Natural killer cell (primary cell): ENCODE data around the gene EHMT1. TPM values are rescaled to one million over a fixed set of nuclear protein-coding genes. Genes with fewer than 3 reads are reported as not detected.

Experiments used
- ATAC-seq, 3 donors: fragments of 150-1000 bp in 2 of 3; fragments of 200-7000 bp in 1 of 3; cut with Tn5 transposase; 1 replicate in 1 of 3; 2 replicates in 2 of 3; pipeline ENCODE4 v1.10.0; 2021; ENCODE audit warnings: mild to moderate bottlenecking in 2 of 3, moderate library complexity in 2 of 3
- DNase-seq, 2 donors: peaks; one replicate each; pipeline versions ENCODE4 v3.0.0 to v3.0.0-alpha.2; 2013 to 2021; ENCODE audit warnings: mixed read lengths in 1 of 2
- H3K27ac ChIP-seq: one replicate; pipeline ENCODE4 v1.5.1; 2013; ENCODE audit warnings: mild to moderate bottlenecking, low read length
- H3K27me3 ChIP-seq: one replicate; pipeline ENCODE4 v1.6.1; 2013; ENCODE audit warnings: low read length; ENCODE audit not compliant: control insufficient read depth, insufficient read depth
- H3K36me3 ChIP-seq: one replicate; pipeline ENCODE4 v1.6.1; 2013; ENCODE audit warnings: low read length; ENCODE audit not compliant: control insufficient read depth, insufficient read depth
- H3K4me1 ChIP-seq: one replicate; pipeline ENCODE4 v1.6.1; 2013; ENCODE audit warnings: low read length; ENCODE audit not compliant: control insufficient read depth, insufficient read depth
- H3K4me3 ChIP-seq: one replicate; pipeline ENCODE4 v1.5.1; 2013; ENCODE audit warnings: low read length
- H3K9me3 ChIP-seq: one replicate; pipeline ENCODE4 v1.6.1; 2013; ENCODE audit warnings: low read length; ENCODE audit not compliant: control insufficient read depth, insufficient read depth
- H3K27ac Mint-ChIP-seq, 2 donors: one replicate each; pipeline ENCODE4 v1.8.0; 2022; ENCODE audit warnings: mild to moderate bottlenecking in 2 of 2, mixed read lengths in 2 of 2, moderate library complexity in 1 of 2
- H3K27me3 Mint-ChIP-seq, 2 donors: one replicate each; pipeline ENCODE4 v1.8.0; 2022; ENCODE audit warnings: low read depth in 2 of 2, mixed read lengths in 2 of 2
- H3K36me3 Mint-ChIP-seq: one replicate; pipeline ENCODE4 v1.8.0; 2022; ENCODE audit warnings: mixed read lengths
- H3K4me1 Mint-ChIP-seq, 2 donors: one replicate each; pipeline ENCODE4 v1.8.0; 2022; ENCODE audit warnings: mixed read lengths in 2 of 2
- H3K4me3 Mint-ChIP-seq: one replicate; pipeline ENCODE4 v1.8.0; 2022; ENCODE audit warnings: mild to moderate bottlenecking, moderate library complexity, mixed read lengths
- H3K9me3 Mint-ChIP-seq, 2 donors: one replicate each; pipeline ENCODE4 v1.8.0; 2022; ENCODE audit warnings: mixed read lengths in 2 of 2
- WGBS: methylation state at CpG from one replicate; pipeline ENCODE4 v1.1.7; 2013; ENCODE audit warnings: missing lambda C conversion rate; ENCODE audit not compliant: insufficient coverage; 5-methylcytosine and 5-hydroxymethylcytosine counted together
- intact Hi-C: fragments of 100-400 bp; cut with micrococcal nuclease; formaldehyde crosslinking; loops from one replicate; pipeline ENCODE4 v1.14.2; 2022
- total RNA-seq, 4 donors: library from RNA; stranded (reverse); fragments of 120-200 nt in 1 of 4; gene quantifications; one replicate each; pipeline versions ENCODE4 v1.2.3 to v1.2.4, GENCODE V29; 2013 to 2022
- TF ChIP-seq, protein P1 (sequence below): fragments of 200-600 bp; IDR thresholded peaks from one replicate; pipeline ENCODE4 v1.8.0; 2022; ENCODE audit warnings: antibody characterized with exemption

EHMT1 gene
- total RNA-seq, 3 donors from 2014 or later (not counting 1 experiment from before 2014, with no cell fraction given) = 173 to 200 (median 176) TPM

DNA sequence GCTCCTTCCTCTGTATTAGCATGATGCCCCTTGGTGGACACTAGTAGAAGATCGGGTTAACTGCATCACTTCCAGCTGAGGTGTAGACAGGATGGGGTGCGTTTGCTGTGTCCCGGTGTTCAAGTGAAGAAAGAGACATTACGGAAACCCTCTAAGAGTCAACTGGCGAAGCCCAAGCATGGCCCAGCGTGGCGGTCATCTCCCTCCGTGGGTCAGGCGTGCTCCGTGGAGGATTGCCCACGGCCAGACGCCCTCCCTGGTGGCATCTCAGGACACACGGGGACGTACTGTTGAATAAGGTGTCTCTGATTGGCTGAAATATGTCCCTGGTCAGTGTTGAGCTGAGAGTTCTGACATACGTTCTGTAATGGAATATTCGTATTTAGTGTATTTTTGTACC is 139.3 kb downstream of the EHMT1 start:
- Histone ChIP-seq H3K36me3 (peaks cover 57% of the 10 kb centered on the region), H3K27me3 (no peaks in the 10 kb centered on the region), H3K4me3 (no peak overlapping the region), H3K27ac (peak overlapping the region; percentile 65), H3K4me1 (peaks cover 40% of the 10 kb centered on the region), H3K9me3 (no peaks in the 10 kb centered on the region)
- ATAC-seq = no peak
- Mint-ChIP-seq H3K27ac (peak overlapping the region; percentile 85 to 90), H3K4me3 (peak overlapping the region; percentile 62), H3K4me1 (peaks cover 42 to 50% of the 10 kb centered on the region in 2 donors), H3K9me3 (peaks cover 0 to 3% of the 10 kb centered on the region in 2 donors), H3K27me3 (no peaks in the 10 kb centered on the region), H3K36me3 (peaks cover 18% of the 10 kb centered on the region)
- 96% methylated on average over 16 of the region's 16 CpGs for WGBS
- intact Hi-C loops = loop anchor here (10.0 kb wide), 1 partner anchor 83 kb away; no protein-coding TSS in a partner anchor
- no peak for DNase-seq
- TF ChIP-seq, protein P1, sequence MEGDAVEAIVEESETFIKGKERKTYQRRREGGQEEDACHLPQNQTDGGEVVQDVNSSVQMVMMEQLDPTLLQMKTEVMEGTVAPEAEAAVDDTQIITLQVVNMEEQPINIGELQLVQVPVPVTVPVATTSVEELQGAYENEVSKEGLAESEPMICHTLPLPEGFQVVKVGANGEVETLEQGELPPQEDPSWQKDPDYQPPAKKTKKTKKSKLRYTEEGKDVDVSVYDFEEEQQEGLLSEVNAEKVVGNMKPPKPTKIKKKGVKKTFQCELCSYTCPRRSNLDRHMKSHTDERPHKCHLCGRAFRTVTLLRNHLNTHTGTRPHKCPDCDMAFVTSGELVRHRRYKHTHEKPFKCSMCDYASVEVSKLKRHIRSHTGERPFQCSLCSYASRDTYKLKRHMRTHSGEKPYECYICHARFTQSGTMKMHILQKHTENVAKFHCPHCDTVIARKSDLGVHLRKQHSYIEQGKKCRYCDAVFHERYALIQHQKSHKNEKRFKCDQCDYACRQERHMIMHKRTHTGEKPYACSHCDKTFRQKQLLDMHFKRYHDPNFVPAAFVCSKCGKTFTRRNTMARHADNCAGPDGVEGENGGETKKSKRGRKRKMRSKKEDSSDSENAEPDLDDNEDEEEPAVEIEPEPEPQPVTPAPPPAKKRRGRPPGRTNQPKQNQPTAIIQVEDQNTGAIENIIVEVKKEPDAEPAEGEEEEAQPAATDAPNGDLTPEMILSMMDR = no peak

DNA sequence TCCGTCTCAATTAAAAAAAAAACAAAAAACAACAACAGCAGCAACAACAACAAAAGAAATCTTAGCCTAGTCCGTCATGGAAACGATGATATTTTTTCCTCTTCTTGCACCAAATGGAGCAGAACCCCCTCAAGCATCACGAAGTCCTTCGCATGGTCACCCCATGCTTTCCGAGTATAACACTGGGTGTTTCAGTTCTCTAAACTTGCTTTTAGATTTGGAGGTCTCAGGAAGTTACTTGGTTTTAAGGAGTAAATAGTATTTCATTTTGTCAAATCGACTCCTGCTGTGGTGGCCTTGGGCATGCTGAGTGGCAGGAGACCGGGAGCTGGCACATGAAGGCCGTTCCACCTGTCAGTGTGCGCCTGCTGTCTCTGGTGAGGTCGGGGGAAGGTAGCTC is 140.3 kb downstream of the EHMT1 start:
- Histone ChIP-seq H3K36me3 (peaks cover 63% of the 10 kb centered on the region), H3K27ac (peak overlapping the region; percentile 56), H3K9me3 (no peaks in the 10 kb centered on the region), H3K27me3 (no peaks in the 10 kb centered on the region), H3K4me3 (no peak overlapping the region), H3K4me1 (peaks cover 40% of the 10 kb centered on the region)
- WGBS = 78% methylated on average over 11 of the region's 11 CpGs
- Mint-ChIP-seq H3K36me3 (peaks cover 17% of the 10 kb centered on the region), H3K27me3 (no peaks in the 10 kb centered on the region), H3K27ac (peak overlapping the region; percentile 58 to 90), H3K4me1 (peaks cover 40 to 52% of the 10 kb centered on the region in 2 donors), H3K9me3 (peaks cover 0 to 3% of the 10 kb centered on the region in 2 donors), H3K4me3 (no peak overlapping the region)
- ATAC-seq (no peak), DNase-seq (no peak)
- intact Hi-C loops = loop anchor here (10.0 kb wide), 1 partner anchor 84 kb away; no protein-coding TSS in a partner anchor
- TF ChIP-seq, protein P1 = no peak

DNA sequence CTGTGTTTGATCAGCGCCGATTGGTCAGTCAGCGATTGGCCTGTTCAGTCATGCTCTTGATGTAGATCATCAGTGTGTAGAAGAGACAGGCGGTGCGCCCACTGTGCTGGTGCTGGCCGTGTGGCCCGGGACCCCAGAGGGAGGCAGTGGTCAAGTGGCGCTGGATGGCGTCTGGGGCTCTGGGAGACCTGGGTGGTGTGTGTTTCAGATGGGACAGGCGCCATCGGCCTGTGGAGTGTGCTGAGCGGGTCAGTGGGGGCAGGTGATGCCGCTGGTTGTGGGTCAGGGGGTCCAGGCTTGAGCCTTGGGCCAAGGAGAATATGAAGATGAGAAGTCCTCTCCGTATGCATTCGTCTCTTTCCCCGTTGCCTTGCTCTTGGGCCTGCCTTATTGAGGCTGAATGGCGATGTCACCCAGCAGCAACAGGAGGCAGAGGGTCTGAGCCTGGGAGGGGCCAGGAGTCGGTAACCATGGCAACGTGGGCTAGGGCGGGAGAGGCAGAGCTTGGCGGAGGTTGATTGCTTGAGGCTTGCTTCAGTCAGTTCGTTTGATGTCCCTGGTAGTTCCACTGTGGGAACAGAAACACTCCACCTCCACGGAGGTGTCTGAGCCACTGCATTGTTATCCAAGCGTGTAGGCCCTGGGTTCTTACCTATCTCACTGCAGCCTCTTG is 141.0 kb downstream of the EHMT1 start:
- peaks cover 59% of the 10 kb centered on the region for H3K36me3 ChIP-seq
- no peaks in the 10 kb centered on the region for H3K27me3 Mint-ChIP-seq
- H3K4me3 ChIP-seq = no peak overlapping the region
- ATAC-seq (no peak), DNase-seq (peak in 1 of 2 donors; percentile 10)
- H3K4me3 Mint-ChIP-seq = no peak overlapping the region
- peaks cover 22% of the 10 kb centered on the region for H3K36me3 Mint-ChIP-seq
- WGBS = 93% methylated on average over 24 of the region's 24 CpGs
- peak overlapping the region; percentile 56 for H3K27ac ChIP-seq
- peaks cover 43 to 55% of the 10 kb centered on the region in 2 donors for H3K4me1 Mint-ChIP-seq
- H3K27me3 ChIP-seq = no peaks in the 10 kb centered on the region
- intact Hi-C loops = loop anchor here (10.0 kb wide), 1 partner anchor 85 kb away; no protein-coding TSS in a partner anchor
- H3K4me1 ChIP-seq = peaks cover 40% of the 10 kb centered on the region
- peaks cover 0 to 3% of the 10 kb centered on the region in 2 donors for H3K9me3 Mint-ChIP-seq
- no peaks in the 10 kb centered on the region for H3K9me3 ChIP-seq
- peak overlapping the region; percentile 58 to 90 for H3K27ac Mint-ChIP-seq
- TF ChIP-seq, protein P1 = no peak
